HAP-1 (cell line): ENCODE results near the gene GLP2R.

ENCODE experiments used
- DNase-seq, 2 experiments: peaks; one replicate each; pipeline ENCODE4 v3.0.0-alpha.2; 2016 to 2020; ENCODE audit warnings: low spot score in 2 of 2
- H3K27me3 ChIP-seq: fragments of 250-450 bp; sonication (Bioruptor Pico); 2 replicates; pipeline ENCODE4 v1.5.1; 2020; ENCODE audit warnings: low read depth, mild to moderate bottlenecking, moderate library complexity
- H3K36me3 ChIP-seq: fragments of 250-450 bp; sonication (Bioruptor Pico); replicated peaks from 2 replicates; pipeline ENCODE4 v1.5.1; 2020; ENCODE audit warnings: mild to moderate bottlenecking
- H3K4me1 ChIP-seq: fragments of 250-450 bp; sonication (Bioruptor Pico); 2 replicates; pipeline ENCODE4 v1.5.1; 2020; ENCODE audit warnings: mild to moderate bottlenecking
- H3K4me3 ChIP-seq: fragments of 250-450 bp; sonication (Bioruptor Pico); 2 replicates; pipeline ENCODE4 v1.5.1; 2020; ENCODE audit warnings: mild to moderate bottlenecking, moderate library complexity
- H3K9me3 ChIP-seq: fragments of 250-450 bp; sonication (Bioruptor Pico); 2 replicates; pipeline ENCODE4 v1.5.1; 2020; ENCODE audit warnings: mild to moderate bottlenecking, moderate library complexity
- in situ Hi-C: fragments of 300-500 bp; cut with MboI; formaldehyde crosslinking; loops from 3 replicates; pipeline ENCODE4 v1.14.3; 2020; ENCODE audit warnings: low sequenced_read_pairs, inconsistent platforms, mixed read lengths

Gene GLP2R

DNA sequence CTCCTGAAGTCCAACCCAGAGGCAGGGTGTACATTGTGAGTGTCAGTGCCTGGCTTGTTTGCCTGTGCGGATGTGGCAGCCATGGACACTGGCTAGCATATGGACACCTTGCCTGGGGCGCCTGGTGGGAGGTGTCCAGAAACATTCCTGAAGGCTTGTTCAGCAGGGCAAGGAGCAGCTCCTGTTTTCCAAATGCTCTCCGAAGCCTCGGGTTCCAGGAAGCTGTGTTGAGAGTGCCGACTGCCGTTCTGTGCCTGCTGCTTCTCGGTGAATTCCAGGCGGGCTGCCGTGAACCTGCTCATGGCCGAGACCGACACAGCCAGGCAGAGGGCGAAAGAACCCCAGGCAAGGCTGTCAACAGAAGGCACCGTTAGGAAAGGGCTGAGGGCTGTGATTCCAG lies 23.4 kb upstream of the GLP2R start:
- no peak for DNase-seq
- H3K4me1 ChIP-seq: no peaks in the 10 kb centered on the region
- in situ Hi-C loops: no loop called here

DNA sequence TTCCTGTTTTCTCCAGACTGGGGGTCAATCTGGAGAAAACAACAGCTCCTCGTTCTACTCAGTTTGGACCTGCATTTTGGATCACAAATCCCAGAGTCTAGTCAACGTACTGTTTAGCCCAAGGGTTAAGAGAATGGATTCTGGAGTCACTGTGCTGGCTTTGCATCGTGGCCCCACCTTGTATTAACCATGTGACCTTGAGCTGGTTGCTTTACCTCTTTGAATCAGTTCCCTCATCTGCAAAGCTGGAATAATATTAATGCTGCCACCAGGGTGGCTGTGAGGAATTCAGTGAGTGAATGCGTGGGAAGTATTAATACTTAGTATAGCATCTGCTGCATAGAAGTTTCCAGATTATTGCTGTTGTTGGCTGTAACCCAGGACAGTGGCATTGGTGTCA lies 23.0 kb upstream of the GLP2R start:
- no peaks in the 10 kb centered on the region for H3K4me1 ChIP-seq
- H3K4me3 ChIP-seq: no peak overlapping the region
- no peaks in the 10 kb centered on the region for H3K27me3 ChIP-seq
- in situ Hi-C loops: no loop called here
- H3K9me3 ChIP-seq: no peaks in the 10 kb centered on the region
- no peaks in the 10 kb centered on the region for H3K36me3 ChIP-seq
- no peak for DNase-seq

More for the DNA sequence above, 23.4 kb upstream of the GLP2R start:
- Histone ChIP-seq H3K27me3 (no peaks in the 10 kb centered on the region), H3K36me3 (no peaks in the 10 kb centered on the region), H3K4me3 (no peak overlapping the region), H3K9me3 (no peaks in the 10 kb centered on the region)

DNA sequence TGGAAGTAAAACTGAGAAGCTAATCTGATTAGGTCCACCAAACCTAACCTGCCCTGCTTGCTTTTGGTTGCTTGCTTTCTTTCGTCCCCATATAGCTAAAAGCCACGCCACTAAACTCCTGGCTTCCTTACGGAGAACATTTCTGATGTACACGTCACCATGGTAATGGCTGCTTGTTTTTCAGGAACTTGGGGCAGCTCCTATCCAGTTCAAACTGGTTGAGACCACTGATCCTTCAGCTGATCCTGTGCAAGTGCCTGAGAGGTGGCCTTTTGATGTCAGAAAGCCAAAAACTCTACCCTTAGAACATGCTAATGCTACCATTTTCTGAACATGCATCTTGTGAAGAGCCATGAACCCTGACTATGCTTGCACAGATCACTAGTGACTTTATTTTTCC lies 20.0 kb upstream of the GLP2R start:
- Histone ChIP-seq H3K36me3 (no peaks in the 10 kb centered on the region), H3K27me3 (no peaks in the 10 kb centered on the region), H3K9me3 (no peaks in the 10 kb centered on the region), H3K4me3 (no peak overlapping the region), H3K4me1 (no peaks in the 10 kb centered on the region)
- no peak for DNase-seq
- in situ Hi-C loops: no loop called here

DNA sequence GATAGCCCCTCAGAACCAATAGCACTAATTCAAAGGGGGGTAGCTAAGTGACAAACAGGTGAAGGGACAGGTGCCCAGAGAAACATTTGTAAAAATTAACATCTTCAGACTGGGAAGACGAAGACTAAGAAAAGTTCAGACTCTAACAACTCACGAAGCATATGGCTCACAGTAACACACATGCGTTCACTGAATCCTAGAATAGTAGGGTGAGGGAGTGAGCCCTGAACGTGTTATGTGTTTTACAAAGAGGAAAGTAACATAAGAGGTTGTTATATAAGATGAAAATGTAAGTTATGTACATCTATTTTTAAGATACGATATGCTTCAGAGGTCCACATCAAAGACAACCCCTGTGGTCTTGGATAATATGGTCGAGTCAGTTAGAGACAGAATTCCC lies 19.0 kb upstream of the GLP2R start:
- in situ Hi-C loops: no loop called here
- Histone ChIP-seq H3K36me3 (no peaks in the 10 kb centered on the region), H3K4me1 (no peaks in the 10 kb centered on the region), H3K27me3 (no peaks in the 10 kb centered on the region), H3K9me3 (no peaks in the 10 kb centered on the region), H3K4me3 (no peak overlapping the region)
- no peak for DNase-seq

DNA sequence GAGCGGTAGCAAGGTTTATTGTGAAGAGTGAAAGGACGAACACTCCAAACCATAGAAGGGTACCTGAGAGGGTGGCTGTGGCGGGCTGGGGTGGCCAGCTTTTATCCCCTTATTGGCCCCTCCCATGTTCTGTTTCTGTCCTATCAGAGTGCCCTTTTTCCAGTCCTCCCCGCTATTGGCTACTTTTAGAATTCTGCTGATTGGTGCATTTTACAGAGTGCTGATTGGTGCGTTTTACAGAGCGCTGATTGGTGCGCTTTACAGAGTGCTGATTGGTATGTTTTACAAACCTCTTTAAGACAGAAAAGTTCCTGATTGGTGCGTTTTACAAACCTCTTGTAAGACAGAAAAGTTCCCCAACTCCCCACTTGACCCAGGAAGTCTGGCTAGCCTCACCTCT lies 16.3 kb upstream of the GLP2R start:
- no peaks in the 10 kb centered on the region for H3K9me3 ChIP-seq
- H3K36me3 ChIP-seq: no peaks in the 10 kb centered on the region
- H3K27me3 ChIP-seq: no peaks in the 10 kb centered on the region
- H3K4me3 ChIP-seq: no peak overlapping the region
- no peak for DNase-seq
- H3K4me1 ChIP-seq: no peaks in the 10 kb centered on the region
- in situ Hi-C loops: no loop called here

DNA sequence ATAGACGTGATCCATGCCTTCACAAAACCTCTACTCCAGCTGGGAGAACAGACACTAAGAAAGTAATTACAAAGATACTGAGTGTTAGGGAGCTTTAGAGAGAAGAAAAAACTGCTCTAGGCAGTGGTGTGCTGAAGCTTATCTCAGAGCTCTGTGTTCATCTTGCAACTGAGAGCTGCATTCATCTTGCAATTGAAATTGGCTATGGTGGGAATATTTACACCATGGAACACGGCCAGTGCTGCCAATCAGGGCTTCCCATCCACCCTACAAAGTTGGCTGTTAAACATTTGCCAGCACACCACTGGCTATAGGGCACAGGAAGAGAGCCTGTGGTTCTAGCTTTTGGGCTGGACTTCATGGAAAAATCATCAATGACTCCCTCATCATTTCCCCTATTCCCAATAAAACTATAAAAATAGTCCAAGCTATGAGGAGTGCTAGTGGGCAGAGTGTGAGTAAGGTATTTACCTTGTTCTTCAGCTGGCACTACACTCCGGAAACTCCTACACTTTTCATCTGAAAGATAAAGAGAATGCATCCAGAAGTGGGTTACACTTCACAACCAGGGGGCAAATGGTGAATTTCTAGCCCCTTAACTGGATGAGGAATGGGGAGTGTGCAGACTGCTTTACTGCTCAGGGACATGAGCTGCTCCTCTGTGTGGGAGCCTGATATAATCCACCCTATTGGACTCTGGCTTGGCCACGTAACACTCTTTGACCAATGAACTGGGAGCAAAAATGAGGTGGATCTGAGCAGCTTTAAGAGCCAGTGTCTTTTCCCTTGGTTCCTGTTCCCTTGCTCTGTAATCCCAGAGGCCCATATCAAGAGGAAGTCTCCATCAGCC lies 15.4 kb upstream of the GLP2R start:
- H3K9me3 ChIP-seq: no peaks in the 10 kb centered on the region
- DNase-seq: no peak
- no peaks in the 10 kb centered on the region for H3K27me3 ChIP-seq
- in situ Hi-C loops: loop anchor here (10.0 kb wide), 1 partner anchor 54 kb away; no protein-coding TSS in a partner anchor
- no peaks in the 10 kb centered on the region for H3K4me1 ChIP-seq
- H3K36me3 ChIP-seq: no peaks in the 10 kb centered on the region
- H3K4me3 ChIP-seq: no peak overlapping the region

DNA sequence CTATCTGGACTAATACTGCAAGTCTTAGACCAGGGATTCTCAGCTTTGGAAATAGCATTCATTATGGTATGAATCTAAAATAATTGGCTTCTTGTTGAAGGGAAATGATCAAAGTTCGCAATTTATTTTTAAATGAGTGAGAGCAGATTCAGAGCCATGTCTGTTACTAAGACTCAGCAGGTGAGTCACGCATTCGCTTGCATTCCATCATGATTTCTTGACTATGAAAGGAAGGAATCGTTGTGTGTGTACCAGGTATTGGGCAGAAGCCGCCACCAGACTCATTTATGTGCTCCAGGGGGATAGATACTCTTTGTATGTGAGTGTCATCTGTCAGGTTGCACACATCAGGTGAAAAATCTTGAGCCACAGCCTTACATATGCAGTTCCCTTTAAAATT lies 14.6 kb upstream of the GLP2R start:
- Histone ChIP-seq H3K4me3 (no peak overlapping the region), H3K36me3 (no peaks in the 10 kb centered on the region), H3K9me3 (no peaks in the 10 kb centered on the region), H3K27me3 (no peaks in the 10 kb centered on the region), H3K4me1 (no peaks in the 10 kb centered on the region)
- DNase-seq: no peak
- in situ Hi-C loops: loop anchor here (10.0 kb wide), 1 partner anchor 54 kb away; no protein-coding TSS in a partner anchor

DNA sequence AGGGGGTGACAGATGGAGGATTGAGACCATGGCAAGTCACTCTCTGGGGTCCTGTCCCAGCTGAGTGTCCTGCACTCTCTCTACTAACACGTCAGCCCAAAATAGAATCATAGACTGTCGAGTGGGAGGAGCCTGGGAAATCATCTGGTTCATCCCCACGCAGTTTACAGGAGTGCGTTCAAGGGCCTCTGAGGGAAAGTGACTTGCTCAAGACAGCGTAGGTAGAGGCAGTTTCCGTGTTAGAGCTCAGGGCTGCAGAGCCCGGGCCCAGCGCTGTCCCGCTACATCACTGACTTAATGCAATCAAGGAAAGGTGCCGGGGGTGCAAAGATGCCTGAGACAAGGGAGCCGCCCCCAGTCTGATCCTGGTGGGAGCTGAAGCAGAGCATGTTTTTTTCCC lies 14.2 kb upstream of the GLP2R start:
- DNase-seq: no peak
- H3K9me3 ChIP-seq: no peaks in the 10 kb centered on the region
- H3K4me1 ChIP-seq: no peaks in the 10 kb centered on the region
- no peaks in the 10 kb centered on the region for H3K27me3 ChIP-seq
- no peak overlapping the region for H3K4me3 ChIP-seq
- in situ Hi-C loops: loop anchor here (10.0 kb wide), 1 partner anchor 53 kb away; no protein-coding TSS in a partner anchor
- H3K36me3 ChIP-seq: no peaks in the 10 kb centered on the region

DNA sequence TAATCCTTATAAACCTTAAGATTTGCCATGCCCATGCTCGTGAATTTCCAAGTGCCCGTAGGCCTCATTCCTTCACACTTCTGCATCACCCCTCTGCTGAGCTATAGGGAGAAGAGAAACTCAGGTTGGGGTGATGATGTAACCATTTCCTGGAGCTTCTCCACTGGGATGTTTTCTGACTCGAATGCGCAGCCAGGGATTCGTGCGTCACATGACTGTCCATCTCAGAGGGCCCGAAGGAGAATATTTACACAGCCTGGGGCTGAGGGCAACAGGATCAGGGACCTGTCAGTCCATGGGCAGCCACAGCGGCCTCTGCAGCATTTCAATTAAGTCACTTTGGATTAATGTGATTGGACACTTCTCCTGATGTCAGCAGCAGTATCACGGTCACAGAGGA lies 12.6 kb upstream of the GLP2R start:
- in situ Hi-C loops: loop anchor here (10.0 kb wide), 1 partner anchor 52 kb away; no protein-coding TSS in a partner anchor

DNA sequence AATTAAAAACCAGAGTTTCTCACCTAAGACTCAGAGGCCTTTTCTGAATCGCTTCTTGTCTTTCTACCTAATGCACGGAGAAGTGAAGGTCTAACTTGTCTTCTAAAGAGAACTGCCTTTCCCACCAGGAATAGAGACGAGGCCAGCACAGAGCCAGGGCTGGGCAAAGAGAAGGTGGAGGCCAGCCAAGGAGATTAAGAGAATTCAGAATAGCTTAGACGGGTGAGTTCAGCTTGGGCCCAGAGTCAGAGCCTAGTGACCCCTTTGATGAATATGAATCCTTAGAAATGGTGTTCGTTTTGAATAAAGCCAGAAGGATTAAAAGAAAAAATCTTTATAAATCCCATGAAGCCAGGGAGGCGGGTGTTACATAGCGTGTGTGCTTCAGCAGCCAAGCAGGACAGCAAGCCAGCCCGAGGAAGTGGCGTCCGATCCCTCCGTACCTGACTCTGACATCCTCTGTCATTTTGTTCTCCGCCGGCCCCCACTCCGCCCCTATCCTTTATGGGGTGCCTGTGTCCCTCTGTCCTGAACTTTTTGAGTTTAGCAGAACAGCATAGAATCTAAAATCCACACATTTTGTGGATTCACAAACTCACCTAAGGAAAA lies 11.3 kb upstream of the GLP2R start:
- DNase-seq: no peak
- no peaks in the 10 kb centered on the region for H3K4me1 ChIP-seq
- H3K27me3 ChIP-seq: no peaks in the 10 kb centered on the region
- H3K36me3 ChIP-seq: no peaks in the 10 kb centered on the region
- in situ Hi-C loops: loop anchor here (10.0 kb wide), 1 partner anchor 50 kb away; no protein-coding TSS in a partner anchor
- H3K9me3 ChIP-seq: no peaks in the 10 kb centered on the region
- H3K4me3 ChIP-seq: no peak overlapping the region

More for the DNA sequence above, 12.6 kb upstream of the GLP2R start:
- DNase-seq: no peak
- Histone ChIP-seq H3K4me3 (no peak overlapping the region), H3K36me3 (no peaks in the 10 kb centered on the region), H3K27me3 (no peaks in the 10 kb centered on the region), H3K9me3 (no peaks in the 10 kb centered on the region), H3K4me1 (no peaks in the 10 kb centered on the region)

DNA sequence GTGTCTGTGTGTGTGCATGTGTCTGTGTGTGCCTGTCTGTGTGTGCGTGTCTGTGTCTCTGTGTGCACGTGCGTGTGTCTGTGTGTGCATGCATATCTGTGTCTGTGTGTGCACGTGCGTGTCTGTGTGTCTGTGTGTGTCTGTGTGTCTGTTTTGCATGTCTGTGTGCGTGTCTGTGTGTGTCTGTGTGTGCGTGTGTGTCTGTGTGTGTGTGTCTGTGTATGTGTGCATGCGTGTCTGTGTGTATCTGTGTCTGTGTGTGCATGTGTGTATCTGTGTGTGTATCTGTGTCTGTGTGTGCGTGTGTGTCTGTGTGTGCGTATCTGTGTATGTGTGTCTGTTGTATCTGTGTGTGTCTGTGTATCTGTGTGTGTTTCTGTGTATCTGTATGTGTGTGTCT lies 9.3 kb upstream of the GLP2R start:
- no peaks in the 10 kb centered on the region for H3K36me3 ChIP-seq
- DNase-seq: no peak
- in situ Hi-C loops: loop anchor here (10.0 kb wide), 1 partner anchor 48 kb away; no protein-coding TSS in a partner anchor

DNA sequence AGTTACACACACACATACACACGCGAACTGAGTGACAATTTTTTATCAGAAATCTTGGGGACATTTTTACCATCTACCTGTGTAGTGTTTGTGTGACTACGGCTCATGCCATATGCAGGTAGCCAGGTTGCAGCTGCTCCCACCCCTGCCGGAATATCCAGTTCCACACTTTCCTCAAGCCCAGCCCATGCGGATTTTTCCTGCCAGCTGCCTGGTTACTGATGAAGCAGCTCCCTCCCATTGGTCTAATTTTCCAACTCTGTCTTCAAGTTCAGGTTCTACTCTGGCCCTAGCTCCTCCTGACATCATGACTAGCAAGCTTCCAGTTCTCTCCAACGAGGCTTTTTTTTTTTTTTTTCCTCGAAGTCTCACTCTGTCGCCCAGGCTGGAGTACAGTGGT lies 8.6 kb upstream of the GLP2R start:
- H3K4me3 ChIP-seq: no peak overlapping the region
- DNase-seq: no peak
- in situ Hi-C loops: loop anchor here (10.0 kb wide), 1 partner anchor 48 kb away; no protein-coding TSS in a partner anchor

More for the DNA sequence above, 9.3 kb upstream of the GLP2R start:
- H3K4me1 ChIP-seq: no peaks in the 10 kb centered on the region
- no peak overlapping the region for H3K4me3 ChIP-seq
- no peaks in the 10 kb centered on the region for H3K9me3 ChIP-seq
- H3K27me3 ChIP-seq: no peaks in the 10 kb centered on the region

DNA sequence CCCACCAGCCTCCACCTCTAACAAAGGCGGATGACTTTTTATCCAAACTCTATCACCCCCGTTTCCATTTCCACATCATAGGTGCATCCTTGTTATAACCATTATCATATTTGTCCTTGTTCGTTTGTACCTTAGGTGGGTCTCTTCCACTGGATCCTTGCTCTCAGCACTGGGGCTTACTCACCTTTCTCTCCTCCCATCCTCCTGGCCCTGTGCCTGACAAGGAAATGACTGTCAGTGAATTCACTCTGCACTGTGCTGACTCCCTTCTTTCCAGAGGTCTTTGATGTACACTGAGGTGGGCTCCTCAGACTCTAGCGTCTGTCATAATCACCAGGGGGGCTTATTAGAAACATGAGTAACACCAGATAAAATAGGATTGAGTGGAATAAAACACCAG lies 7.0 kb upstream of the GLP2R start:
- no peak overlapping the region for H3K4me3 ChIP-seq
- no peak for DNase-seq
- no peaks in the 10 kb centered on the region for H3K4me1 ChIP-seq
- H3K9me3 ChIP-seq: no peaks in the 10 kb centered on the region
- H3K36me3 ChIP-seq: no peaks in the 10 kb centered on the region
- in situ Hi-C loops: loop anchor here (10.0 kb wide), 1 partner anchor 46 kb away; no protein-coding TSS in a partner anchor
- H3K27me3 ChIP-seq: no peaks in the 10 kb centered on the region

More for the DNA sequence above, 8.6 kb upstream of the GLP2R start:
- Histone ChIP-seq H3K4me1 (no peaks in the 10 kb centered on the region), H3K27me3 (no peaks in the 10 kb centered on the region), H3K9me3 (no peaks in the 10 kb centered on the region), H3K36me3 (no peaks in the 10 kb centered on the region)

DNA sequence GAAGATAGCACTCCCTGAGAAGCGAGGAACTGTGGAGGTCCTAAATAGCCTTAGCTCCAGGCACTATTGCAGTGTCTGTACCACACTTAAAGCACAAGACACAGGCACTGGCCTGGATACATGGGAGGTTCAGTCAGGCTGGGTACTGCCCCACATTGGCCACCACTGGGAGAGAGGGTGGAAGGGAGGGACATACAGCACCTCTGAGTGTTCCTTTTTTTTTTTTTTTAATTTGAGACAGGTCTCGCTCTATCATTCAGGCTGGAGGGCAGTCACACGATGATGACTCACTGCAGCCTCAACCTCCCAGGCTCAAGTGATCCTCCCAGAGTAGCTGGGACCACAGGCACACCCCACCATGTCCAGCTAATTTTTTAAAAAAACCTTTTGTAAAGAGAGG lies 5.3 kb upstream of the GLP2R start:
- no peaks in the 10 kb centered on the region for H3K9me3 ChIP-seq
- no peaks in the 10 kb centered on the region for H3K4me1 ChIP-seq
- no peak for DNase-seq
- H3K36me3 ChIP-seq: no peaks in the 10 kb centered on the region
- H3K27me3 ChIP-seq: no peaks in the 10 kb centered on the region
- H3K4me3 ChIP-seq: no peak overlapping the region
- in situ Hi-C loops: no loop called here
